Activated CD4-positive, alpha-beta T cell treated with anti-CD3 and anti-CD28 coated beads, Interleukin-2, Interleukin-4, amounts not matched to agents 100 ng/mL and 50 ng/mL, durations not matched to agents 16 hours and 8 hours (primary cell): ENCODE results near the gene TOMM40.
"Not testable (repeated sequence)": the region's sequence is repeated elsewhere in the genome, so short reads cannot be mapped to it uniquely, and the experiment has no call there.

ENCODE experiments used
- DNase-seq: peaks from one replicate; pipeline ENCODE4 v3.0.0-alpha.2; 2020; ENCODE audit warnings: low spot score

TOMM40 gene

GRCh38 chr19:44872661-44873060 lies 18.4 kb upstream of the TOMM40 start:
- no peak for DNase-seq

GRCh38 chr19:44874317-44874716 lies 16.7 kb upstream of the TOMM40 start:
- DNase-seq: no peak

GRCh38 chr19:44875666-44876451 lies 15.2 kb upstream of the TOMM40 start:
- DNase-seq: no peak

GRCh38 chr19:44876930-44877535 lies 14.0 kb upstream of the TOMM40 start:
- DNase-seq: no peak

GRCh38 chr19:44878120-44878865 lies 12.8 kb upstream of the TOMM40 start:
- DNase-seq: no peak

GRCh38 chr19:44879309-44880065 lies 11.6 kb upstream of the TOMM40 start:
- no peak for DNase-seq

GRCh38 chr19:44882063-44882462 lies 9.0 kb upstream of the TOMM40 start:
- no peak for DNase-seq

GRCh38 chr19:44882619-44883397 lies 8.2 kb upstream of the TOMM40 start:
- not testable (repeated sequence) for DNase-seq

GRCh38 chr19:44883922-44884321 lies 7.1 kb upstream of the TOMM40 start:
- DNase-seq: no peak

GRCh38 chr19:44884566-44884965 lies 6.5 kb upstream of the TOMM40 start:
- no peak for DNase-seq

GRCh38 chr19:44886141-44886540 lies 4.9 kb upstream of the TOMM40 start:
- no peak for DNase-seq

GRCh38 chr19:44887648-44888047 lies 3.4 kb upstream of the TOMM40 start:
- DNase-seq: no peak

- not testable (repeated sequence) for DNase-seq
Observed at GRCh38 chr19:44888335-44888734, 2.7 kb upstream of the TOMM40 start.

GRCh38 chr19:44889830-44890365 lies 1.2 kb upstream of the TOMM40 start:
- DNase-seq: no peak

- peak; percentile 100 for DNase-seq
Observed at GRCh38 chr19:44890366-44891015, 563 bp upstream of the TOMM40 start.

- no peak for DNase-seq
Observed at GRCh38 chr19:44892932-44893331, 1.9 kb downstream of the TOMM40 start.

- DNase-seq: no peak
Observed at GRCh38 chr19:44893332-44894051, 2.4 kb downstream of the TOMM40 start.

- no peak for DNase-seq
Observed at GRCh38 chr19:44894052-44894400, 3.0 kb downstream of the TOMM40 start.

- no peak for DNase-seq
Observed at GRCh38 chr19:44894946-44895345, 3.9 kb downstream of the TOMM40 start.

GRCh38 chr19:44897835-44898234 lies 6.8 kb downstream of the TOMM40 start:
- DNase-seq: no peak
